Esophagus muscularis mucosa (tissue), 4 donors: Measurements from ENCODE around the gene FNBP1.

ENCODE experiments used
- EP300 ChIP-seq: sonication (generic); formaldehyde crosslinking; IDR thresholded peaks from one replicate; pipeline ENCODE4 v1.6.1; 2017; ENCODE audit warnings: antibody characterized with exemption
- POLR2A ChIP-seq: fragments of 450-650 bp; IDR thresholded peaks from one replicate; pipeline ENCODE4 v1.6.1; 2017; ENCODE audit warnings: antibody characterized with exemption, moderate library complexity, mild to moderate bottlenecking, low read depth
- POLR2AphosphoS5 ChIP-seq, 2 donors: sonication (generic); formaldehyde crosslinking; IDR thresholded peaks; one replicate each; pipeline ENCODE4 v1.6.1; 2017; ENCODE audit warnings: antibody characterized with exemption in 2 of 2
- TF ChIP-seq, protein P1 (sequence below), 3 experiments: fragments of 200-600 bp in 2 of 3; fragments of 450-650 bp in 1 of 3; sonication (generic) in 2 of 3; IDR thresholded peaks; one replicate each; pipeline ENCODE4 v1.5.1; 2017 to 2019; ENCODE audit warnings: antibody characterized with exemption in 3 of 3, mild to moderate bottlenecking in 2 of 3, moderate library complexity in 1 of 3

DNA sequence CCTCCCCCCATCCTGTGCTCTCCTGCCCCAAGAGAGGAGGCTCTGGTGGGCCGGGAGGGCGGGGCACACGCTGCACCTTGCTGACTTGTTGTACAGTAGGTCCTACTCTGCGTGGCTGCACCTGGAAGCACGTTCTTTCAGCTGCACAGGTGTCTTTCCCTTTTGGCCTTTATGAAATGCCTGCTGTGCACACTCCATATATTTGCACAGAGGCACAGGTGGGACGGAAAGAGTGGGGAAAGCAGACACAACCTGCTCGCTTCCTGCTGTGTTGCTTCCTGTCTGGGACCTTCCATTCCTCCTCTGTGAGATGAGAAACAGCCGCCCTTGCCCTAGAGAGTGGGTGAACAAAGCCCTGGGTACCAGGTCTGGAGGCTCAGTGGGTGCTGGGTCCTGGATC lies 203.0 kb downstream of the FNBP1 start:
- TF ChIP-seq POLR2AphosphoS5 (IDR thresholded peaks at IDR 0.05) (no peak), POLR2A (no peak), EP300 (no peak)
- TF ChIP-seq, protein P1, sequence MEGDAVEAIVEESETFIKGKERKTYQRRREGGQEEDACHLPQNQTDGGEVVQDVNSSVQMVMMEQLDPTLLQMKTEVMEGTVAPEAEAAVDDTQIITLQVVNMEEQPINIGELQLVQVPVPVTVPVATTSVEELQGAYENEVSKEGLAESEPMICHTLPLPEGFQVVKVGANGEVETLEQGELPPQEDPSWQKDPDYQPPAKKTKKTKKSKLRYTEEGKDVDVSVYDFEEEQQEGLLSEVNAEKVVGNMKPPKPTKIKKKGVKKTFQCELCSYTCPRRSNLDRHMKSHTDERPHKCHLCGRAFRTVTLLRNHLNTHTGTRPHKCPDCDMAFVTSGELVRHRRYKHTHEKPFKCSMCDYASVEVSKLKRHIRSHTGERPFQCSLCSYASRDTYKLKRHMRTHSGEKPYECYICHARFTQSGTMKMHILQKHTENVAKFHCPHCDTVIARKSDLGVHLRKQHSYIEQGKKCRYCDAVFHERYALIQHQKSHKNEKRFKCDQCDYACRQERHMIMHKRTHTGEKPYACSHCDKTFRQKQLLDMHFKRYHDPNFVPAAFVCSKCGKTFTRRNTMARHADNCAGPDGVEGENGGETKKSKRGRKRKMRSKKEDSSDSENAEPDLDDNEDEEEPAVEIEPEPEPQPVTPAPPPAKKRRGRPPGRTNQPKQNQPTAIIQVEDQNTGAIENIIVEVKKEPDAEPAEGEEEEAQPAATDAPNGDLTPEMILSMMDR (IDR thresholded peaks at IDR 0.05), result no peak
